Measurements from ENCODE around the gene PRUNE2.

Gene PRUNE2

GRCh38 chr9:76657265-76657664, 248.6 kb downstream of the PRUNE2 start:
- DNase-seq (ENCODE audit: low spot score), result no peak

GRCh38 chr9:76655971-76656370, 249.9 kb downstream of the PRUNE2 start:
- no peak for DNase-seq (ENCODE audit: low spot score)

GRCh38 chr9:76655121-76655541, 250.8 kb downstream of the PRUNE2 start:
- DNase-seq (ENCODE audit: low spot score), result peak; percentile 49

GRCh38 chr9:76654575-76654974, 251.3 kb downstream of the PRUNE2 start:
- no peak for DNase-seq (ENCODE audit: low spot score)

GRCh38 chr9:76654051-76654461, 251.9 kb downstream of the PRUNE2 start:
- DNase-seq (ENCODE audit: low spot score), result no peak

- DNase-seq (ENCODE audit: low spot score), result no peak
Measured at GRCh38 chr9:76652894-76653293, 253.0 kb downstream of the PRUNE2 start.

- DNase-seq (ENCODE audit: low spot score), result no peak
Measured at GRCh38 chr9:76651119-76651705, 254.7 kb downstream of the PRUNE2 start.

- no peak for DNase-seq (ENCODE audit: low spot score)
Measured at GRCh38 chr9:76650692-76651091, 255.2 kb downstream of the PRUNE2 start.

GRCh38 chr9:76649894-76650293, 256.0 kb downstream of the PRUNE2 start:
- no peak for DNase-seq (ENCODE audit: low spot score)

- peak; percentile 58 for DNase-seq (ENCODE audit: low spot score)
Measured at GRCh38 chr9:76646249-76646648, 259.7 kb downstream of the PRUNE2 start.

- no peak for DNase-seq (ENCODE audit: low spot score)
Measured at GRCh38 chr9:76644647-76645250, 261.2 kb downstream of the PRUNE2 start.

- DNase-seq (ENCODE audit: low spot score), result no peak
Measured at GRCh38 chr9:76644171-76644570, 261.7 kb downstream of the PRUNE2 start.

- peak; percentile 40 for DNase-seq (ENCODE audit: low spot score)
Measured at GRCh38 chr9:76643399-76644117, 262.4 kb downstream of the PRUNE2 start.

- no peak for DNase-seq (ENCODE audit: low spot score)
Measured at GRCh38 chr9:76642701-76643209, 263.2 kb downstream of the PRUNE2 start.

- no peak for DNase-seq (ENCODE audit: low spot score)
Measured at GRCh38 chr9:76642074-76642473, 263.8 kb downstream of the PRUNE2 start.

GRCh38 chr9:76638001-76638400, 267.9 kb downstream of the PRUNE2 start:
- no peak for DNase-seq (ENCODE audit: low spot score)

GRCh38 chr9:76637416-76637815, 268.5 kb downstream of the PRUNE2 start:
- DNase-seq (ENCODE audit: low spot score), result no peak

- no peak for DNase-seq (ENCODE audit: low spot score)
Measured at GRCh38 chr9:76634356-76635054, 271.4 kb downstream of the PRUNE2 start.

GRCh38 chr9:76630916-76631315, 275.0 kb downstream of the PRUNE2 start:
- DNase-seq (ENCODE audit: low spot score), result no peak

- no peak for DNase-seq (ENCODE audit: low spot score)
Measured at GRCh38 chr9:76629205-76629990, 276.5 kb downstream of the PRUNE2 start.

- DNase-seq (ENCODE audit: low spot score), result no peak
Measured at GRCh38 chr9:76628155-76628554, 277.8 kb downstream of the PRUNE2 start.

GRCh38 chr9:76626980-76627379, 278.9 kb downstream of the PRUNE2 start:
- no peak for DNase-seq (ENCODE audit: low spot score)
